Measurements from ENCODE around the gene HSPG2. TPM values are rescaled to one million over a fixed set of nuclear protein-coding genes. Genes with fewer than 3 reads are reported as not detected.
"Not testable (repeated sequence)": the region's sequence is repeated elsewhere in the genome, so short reads cannot be mapped to it uniquely, and the experiment has no call there.

Gene HSPG2
- total RNA-seq, 6 experiments from 2014 or later, result 275 to 430 (median 297) TPM

DNA sequence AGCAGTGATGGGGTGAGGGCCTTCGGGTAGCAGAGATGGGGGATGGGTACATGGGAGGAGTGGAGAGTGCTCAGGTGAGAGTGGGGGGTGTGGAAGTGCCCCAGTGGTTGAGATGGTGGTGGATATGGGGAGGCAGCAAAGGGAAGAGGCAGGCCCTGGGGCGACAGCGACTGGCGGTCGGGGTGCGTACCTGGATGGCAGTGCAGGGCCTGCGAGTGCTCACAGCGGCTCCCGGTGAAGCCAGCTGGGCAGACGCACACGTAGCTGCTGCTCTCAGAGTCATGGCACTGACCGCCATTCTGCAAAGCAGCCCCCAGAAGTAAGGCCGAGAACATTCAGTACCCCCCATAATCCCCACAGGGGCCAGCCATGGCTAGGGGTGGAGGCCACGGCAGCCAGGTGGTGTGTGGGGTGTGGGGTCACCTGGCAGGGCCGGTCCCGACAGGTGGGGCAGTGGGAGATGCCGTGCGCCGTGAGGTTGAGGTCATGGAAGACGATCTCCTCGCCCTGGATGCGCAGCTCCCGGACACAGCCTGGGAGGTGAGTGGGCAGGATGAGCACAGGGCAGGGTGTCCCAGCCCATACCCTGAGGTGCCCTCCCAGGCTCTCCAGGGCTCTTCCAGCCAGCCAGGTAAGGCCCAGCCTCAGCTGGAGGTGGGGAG lies 106.2 kb downstream of the HSPG2 start:
- Mint-ChIP-seq H3K27ac (no peak overlapping the region), H3K4me3 (no peak overlapping the region), H3K4me1 (ENCODE audit: low read depth) (no peaks in the 10 kb centered on the region), H3K27me3 (ENCODE audit: insufficient read depth) (peaks cover 16% of the 10 kb centered on the region), H3K9me3 (peaks cover 6% of the 10 kb centered on the region), H3K36me3 (ENCODE audit: low read depth) (peaks cover 43% of the 10 kb centered on the region)
- DNase-seq, result no peak
- TF ChIP-seq, protein P1, sequence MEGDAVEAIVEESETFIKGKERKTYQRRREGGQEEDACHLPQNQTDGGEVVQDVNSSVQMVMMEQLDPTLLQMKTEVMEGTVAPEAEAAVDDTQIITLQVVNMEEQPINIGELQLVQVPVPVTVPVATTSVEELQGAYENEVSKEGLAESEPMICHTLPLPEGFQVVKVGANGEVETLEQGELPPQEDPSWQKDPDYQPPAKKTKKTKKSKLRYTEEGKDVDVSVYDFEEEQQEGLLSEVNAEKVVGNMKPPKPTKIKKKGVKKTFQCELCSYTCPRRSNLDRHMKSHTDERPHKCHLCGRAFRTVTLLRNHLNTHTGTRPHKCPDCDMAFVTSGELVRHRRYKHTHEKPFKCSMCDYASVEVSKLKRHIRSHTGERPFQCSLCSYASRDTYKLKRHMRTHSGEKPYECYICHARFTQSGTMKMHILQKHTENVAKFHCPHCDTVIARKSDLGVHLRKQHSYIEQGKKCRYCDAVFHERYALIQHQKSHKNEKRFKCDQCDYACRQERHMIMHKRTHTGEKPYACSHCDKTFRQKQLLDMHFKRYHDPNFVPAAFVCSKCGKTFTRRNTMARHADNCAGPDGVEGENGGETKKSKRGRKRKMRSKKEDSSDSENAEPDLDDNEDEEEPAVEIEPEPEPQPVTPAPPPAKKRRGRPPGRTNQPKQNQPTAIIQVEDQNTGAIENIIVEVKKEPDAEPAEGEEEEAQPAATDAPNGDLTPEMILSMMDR (IDR thresholded peaks at IDR 0.05), result no peak

DNA sequence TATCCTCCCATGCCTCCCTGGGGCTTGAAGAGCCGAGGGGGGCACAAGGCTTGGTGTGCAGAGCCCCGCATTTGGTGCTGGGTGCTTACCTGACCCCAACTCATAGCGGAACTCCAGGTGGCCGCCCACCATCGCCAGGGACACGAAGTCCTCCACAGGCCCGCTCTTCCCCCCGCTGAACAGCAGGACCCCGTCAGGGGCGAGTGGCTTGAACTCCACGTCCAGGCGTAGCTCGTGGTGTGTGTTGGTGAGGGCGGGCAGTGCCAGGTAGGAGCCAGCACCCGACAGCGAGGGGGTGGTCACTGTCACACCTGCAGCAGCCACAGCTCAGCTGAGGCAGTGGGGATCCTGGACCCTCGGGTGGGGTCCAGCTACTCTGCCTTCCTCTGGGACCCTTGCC lies 107.8 kb downstream of the HSPG2 start:
- Mint-ChIP-seq H3K4me1 (ENCODE audit: low read depth) (no peaks in the 10 kb centered on the region), H3K27me3 (ENCODE audit: insufficient read depth) (peaks cover 13% of the 10 kb centered on the region), H3K9me3 (peaks cover 3% of the 10 kb centered on the region), H3K27ac (no peak overlapping the region), H3K36me3 (ENCODE audit: low read depth) (peaks cover 27% of the 10 kb centered on the region), H3K4me3 (no peak overlapping the region)
- TF ChIP-seq, protein P1 (IDR thresholded peaks at IDR 0.05), result no peak
- DNase-seq, result no peak

DNA sequence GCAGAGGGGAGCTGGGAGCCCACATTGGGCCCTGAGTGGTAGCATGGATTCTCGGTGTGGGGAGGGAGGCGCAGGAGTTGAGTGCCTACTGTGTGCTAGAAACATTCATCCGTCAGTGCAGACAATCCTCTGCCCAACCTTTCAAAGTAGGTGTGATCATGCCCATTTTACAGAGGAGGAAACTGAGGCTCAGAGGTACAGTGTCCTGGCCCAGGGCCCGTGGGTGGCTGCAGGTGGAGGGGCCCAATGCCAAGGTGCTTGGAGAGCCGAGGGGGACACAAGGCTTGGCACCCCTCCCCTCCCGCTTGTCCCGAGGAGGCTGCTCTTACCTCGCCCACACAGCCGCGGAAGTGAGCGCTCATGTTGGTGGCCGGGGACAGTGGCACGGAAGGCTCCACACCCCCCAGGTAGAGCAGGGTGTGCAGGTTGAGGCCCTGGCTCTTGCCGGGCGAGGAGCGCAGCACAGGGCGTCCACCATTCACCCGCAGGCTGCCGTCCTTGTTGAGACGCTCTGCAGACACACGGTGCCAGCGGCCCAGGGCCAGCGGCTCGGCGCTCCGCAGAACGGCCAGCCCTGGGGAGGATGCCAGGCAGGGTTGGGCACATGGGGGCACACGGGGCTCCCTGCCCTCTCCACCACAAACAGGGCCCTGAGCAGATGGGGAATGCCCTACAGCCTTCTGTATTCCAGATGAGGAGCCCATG lies 108.5 kb downstream of the HSPG2 start:
- Mint-ChIP-seq H3K4me1 (ENCODE audit: low read depth) (no peaks in the 10 kb centered on the region), H3K36me3 (ENCODE audit: low read depth) (peaks cover 21% of the 10 kb centered on the region), H3K9me3 (no peaks in the 10 kb centered on the region), H3K27me3 (ENCODE audit: insufficient read depth) (peaks cover 17% of the 10 kb centered on the region), H3K4me3 (no peak overlapping the region), H3K27ac (no peak overlapping the region)
- no peak for DNase-seq
- TF ChIP-seq, protein P1 (IDR thresholded peaks at IDR 0.05), result no peak

DNA sequence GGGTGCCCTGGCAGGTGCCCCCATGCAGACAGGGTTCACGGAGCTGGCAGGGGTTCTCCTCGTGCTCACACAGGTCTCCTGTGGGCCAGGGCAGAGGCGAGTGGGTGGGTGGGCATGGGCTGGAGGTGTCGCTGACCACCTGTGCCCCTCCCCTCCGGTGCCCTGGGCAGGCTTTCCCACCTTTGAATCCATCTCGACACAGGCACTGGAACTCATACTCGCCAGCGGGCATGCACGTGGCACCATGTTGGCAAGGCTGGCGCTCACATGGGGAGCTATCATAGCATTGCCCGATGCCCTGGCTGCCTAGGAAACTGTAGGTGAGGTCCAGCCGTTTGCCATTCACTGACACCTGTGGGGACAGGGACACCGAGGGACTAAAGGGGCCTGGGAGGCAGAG lies 109.0 kb downstream of the HSPG2 start:
- peaks cover 17% of the 10 kb centered on the region for H3K36me3 Mint-ChIP-seq (ENCODE audit: low read depth)
- H3K4me3 Mint-ChIP-seq, result no peak overlapping the region
- H3K27me3 Mint-ChIP-seq (ENCODE audit: insufficient read depth), result peaks cover 17% of the 10 kb centered on the region
- no peak overlapping the region for H3K27ac Mint-ChIP-seq
- TF ChIP-seq, protein P1 (IDR thresholded peaks at IDR 0.05), result no peak
- no peaks in the 10 kb centered on the region for H3K4me1 Mint-ChIP-seq (ENCODE audit: low read depth)
- no peak for DNase-seq
- H3K9me3 Mint-ChIP-seq, result no peaks in the 10 kb centered on the region

DNA sequence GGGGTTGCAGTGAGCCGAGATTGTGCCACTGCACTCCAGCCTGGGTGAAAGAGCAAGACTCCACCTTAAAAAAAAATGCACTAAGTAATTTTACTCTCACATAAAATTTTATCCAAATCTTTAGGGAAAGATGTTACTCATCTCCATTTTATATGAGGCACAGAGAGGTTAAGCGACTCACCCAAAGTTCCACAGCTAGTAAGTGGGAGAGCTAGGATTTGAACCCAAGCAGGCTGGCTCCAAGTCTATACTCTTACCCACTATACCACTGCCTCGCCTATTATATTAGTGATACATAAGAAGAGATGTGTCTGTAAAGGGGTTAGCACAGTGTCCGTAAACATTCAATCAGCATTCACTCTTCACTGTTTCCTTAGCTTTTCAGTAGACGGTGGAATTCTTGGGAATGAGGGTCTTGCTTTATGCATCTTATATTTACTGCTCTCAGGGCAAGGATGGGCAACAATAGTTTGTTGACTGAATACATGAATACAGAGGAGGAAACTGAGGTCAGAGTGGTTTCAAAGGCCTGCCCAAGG lies 109.9 kb downstream of the HSPG2 start:
- Mint-ChIP-seq H3K27ac (no peak overlapping the region), H3K9me3 (no peaks in the 10 kb centered on the region), H3K4me1 (ENCODE audit: low read depth) (no peaks in the 10 kb centered on the region), H3K4me3 (no peak overlapping the region), H3K36me3 (ENCODE audit: low read depth) (peaks cover 12% of the 10 kb centered on the region), H3K27me3 (ENCODE audit: insufficient read depth) (peaks cover 15% of the 10 kb centered on the region)
- no peak for DNase-seq
- TF ChIP-seq, protein P1 (IDR thresholded peaks at IDR 0.05), result no peak

DNA sequence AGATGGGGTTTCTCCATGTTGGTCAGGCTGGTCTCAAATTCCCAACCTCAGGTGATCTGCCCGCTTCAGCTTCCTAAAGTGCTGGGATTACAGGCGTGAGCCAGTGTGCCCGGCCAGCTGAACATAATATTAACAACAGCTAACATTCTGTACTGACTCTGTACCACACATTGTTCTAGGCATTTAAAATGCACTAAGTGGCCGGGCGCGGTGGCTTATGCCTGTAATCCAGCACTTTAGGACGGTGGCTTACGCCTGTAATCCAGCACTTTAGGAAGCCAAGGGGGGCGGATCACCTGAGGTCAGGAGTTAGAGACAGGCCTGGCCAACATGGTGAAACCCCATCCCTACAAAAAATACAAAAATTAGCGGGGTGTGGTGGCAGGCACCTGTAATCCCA lies 110.4 kb downstream of the HSPG2 start:
- H3K4me1 Mint-ChIP-seq (ENCODE audit: low read depth); H3K27ac Mint-ChIP-seq; DNase-seq; H3K9me3 Mint-ChIP-seq; H3K4me3 Mint-ChIP-seq: not testable (repeated sequence)
- H3K27me3 Mint-ChIP-seq (ENCODE audit: insufficient read depth), result peaks cover 12% of the 10 kb centered on the region
- peaks cover 16% of the 10 kb centered on the region for H3K36me3 Mint-ChIP-seq (ENCODE audit: low read depth)

All from HFFc6 (cell line).